Measurements from ENCODE around the gene C1orf53.
"Not testable (repeated sequence)": the region's sequence is repeated elsewhere in the genome, so short reads cannot be mapped to it uniquely, and the experiment has no call there.

DNA sequence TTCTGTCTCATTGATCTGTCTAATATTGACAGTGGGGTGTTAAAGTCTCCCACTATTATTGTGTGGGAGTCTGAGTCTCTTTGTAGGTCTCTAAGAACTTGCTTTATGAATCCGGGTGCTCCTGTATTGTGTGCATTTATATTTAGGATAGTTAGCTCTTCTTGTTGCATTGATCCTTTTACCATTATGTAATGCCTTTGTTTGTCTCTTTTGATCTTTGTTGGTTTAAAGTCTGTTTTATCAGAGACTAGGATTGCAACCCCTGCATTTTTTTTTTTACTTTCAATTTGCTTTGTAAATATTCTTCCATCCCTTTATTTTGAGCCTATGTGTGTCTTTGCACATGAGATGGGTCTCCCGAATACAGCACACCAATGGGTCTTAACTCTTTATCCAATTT, 20.2 kb upstream of the C1orf53 start:
- TF ChIP-seq, protein P1, sequence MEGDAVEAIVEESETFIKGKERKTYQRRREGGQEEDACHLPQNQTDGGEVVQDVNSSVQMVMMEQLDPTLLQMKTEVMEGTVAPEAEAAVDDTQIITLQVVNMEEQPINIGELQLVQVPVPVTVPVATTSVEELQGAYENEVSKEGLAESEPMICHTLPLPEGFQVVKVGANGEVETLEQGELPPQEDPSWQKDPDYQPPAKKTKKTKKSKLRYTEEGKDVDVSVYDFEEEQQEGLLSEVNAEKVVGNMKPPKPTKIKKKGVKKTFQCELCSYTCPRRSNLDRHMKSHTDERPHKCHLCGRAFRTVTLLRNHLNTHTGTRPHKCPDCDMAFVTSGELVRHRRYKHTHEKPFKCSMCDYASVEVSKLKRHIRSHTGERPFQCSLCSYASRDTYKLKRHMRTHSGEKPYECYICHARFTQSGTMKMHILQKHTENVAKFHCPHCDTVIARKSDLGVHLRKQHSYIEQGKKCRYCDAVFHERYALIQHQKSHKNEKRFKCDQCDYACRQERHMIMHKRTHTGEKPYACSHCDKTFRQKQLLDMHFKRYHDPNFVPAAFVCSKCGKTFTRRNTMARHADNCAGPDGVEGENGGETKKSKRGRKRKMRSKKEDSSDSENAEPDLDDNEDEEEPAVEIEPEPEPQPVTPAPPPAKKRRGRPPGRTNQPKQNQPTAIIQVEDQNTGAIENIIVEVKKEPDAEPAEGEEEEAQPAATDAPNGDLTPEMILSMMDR (IDR thresholded peaks at IDR 0.05) = not testable (repeated sequence)
- TF ChIP-seq GTF2I (CRISPR knock-in tag; conservative IDR thresholded peaks at IDR 0.05) = not testable (repeated sequence)

Measured in WTC11 (cell line).